ENCODE measurements around the gene HSPB7. TPM values are rescaled to one million over a fixed set of nuclear protein-coding genes. Genes with fewer than 3 reads are reported as not detected.

The HSPB7 gene
- total RNA-seq: 45.2 and 102 TPM in 2 replicates

GRCh38 chr1:16017461-16018303, at the start of gene HSPB7:
HSPB7 (minus strand) TSS chr1:16018043; CDS start chr1:16017963, 80 bp downstream.

GRCh38 chr1:16043521-16043920, 25.7 kb upstream of the HSPB7 start, which contains the start of gene CLCNKB:
CLCNKB (plus strand) TSS chr1:16043782; CDS start chr1:16044493, 711 bp downstream.

GRCh38 chr1:16021681-16022080, 3.8 kb upstream of the HSPB7 start, which contains the start of gene CLCNKA:
CLCNKA (plus strand) TSS chr1:16022036; CDS start chr1:16022620, 584 bp downstream.

GRCh38 chr1:15975805-15976680, 41.8 kb downstream of the HSPB7 start, which contains the start of gene ZBTB17:
ZBTB17 (minus strand) TSS chr1:15976101; CDS start chr1:15948495, 27,606 bp downstream.

Other genes with a start within 250 kb of the HSPB7 start
- 1.4 and 1.5 TPM in 2 replicates for gene UQCRHL, start 210.4 kb downstream of the HSPB7 start, total RNA-seq
- gene SPEN, start 170.3 kb downstream of the HSPB7 start, total RNA-seq: 28.5 and 30.1 TPM in 2 replicates
- gene ZBTB17, start 41.9 kb downstream of the HSPB7 start, total RNA-seq: 26.9 and 34.9 TPM in 2 replicates
- not detected in 2 replicates for gene SRARP, start 13.8 kb downstream of the HSPB7 start, total RNA-seq
- 0.33 TPM in 1 of 2 replicates, not detected in the other for gene CLCNKA, start 4.0 kb upstream of the HSPB7 start, total RNA-seq
- 0.07 TPM in 2 replicates for gene CLCNKB, start 25.7 kb upstream of the HSPB7 start, total RNA-seq
- gene FAM131C, start 55.6 kb upstream of the HSPB7 start, total RNA-seq: 0.69 and 0.85 TPM in 2 replicates
- gene EPHA2, start 138.0 kb upstream of the HSPB7 start, total RNA-seq: 34.7 and 76.8 TPM in 2 replicates
- 5.1 and 8.1 TPM in 2 replicates for gene ARHGEF19, start 194.6 kb upstream of the HSPB7 start, total RNA-seq
- gene CPLANE2, start 219.1 kb upstream of the HSPB7 start, total RNA-seq: 12.4 and 19.1 TPM in 2 replicates

Measured in smooth muscle cell of the pulmonary artery (primary cell).